HFF-Myc (cell line): ENCODE results near the gene SLC15A3.
A peak's percentile ranks its signal among the peaks of the same experiment; 100 is the strongest.

ENCODE experiments used
- DNase-seq: peaks from one replicate; pipeline ENCODE4 v3.0.0-alpha.2; 2011; ENCODE audit warnings: low read depth; ENCODE audit errors: extremely low read depth
- H3K4me3 ChIP-seq: replicated peaks from 2 replicates; pipeline ENCODE4 v1.5.1; 2011; ENCODE audit warnings: low read depth, mild to moderate bottlenecking, control low read depth, low read length
- TF ChIP-seq, protein P1 (sequence below): IDR thresholded peaks from 2 replicates; pipeline ENCODE4 v1.5.1; 2012; ENCODE audit warnings: mild to moderate bottlenecking, low read depth, low read length, control low read depth; ENCODE audit errors: missing control alignments

SLC15A3 gene

DNA sequence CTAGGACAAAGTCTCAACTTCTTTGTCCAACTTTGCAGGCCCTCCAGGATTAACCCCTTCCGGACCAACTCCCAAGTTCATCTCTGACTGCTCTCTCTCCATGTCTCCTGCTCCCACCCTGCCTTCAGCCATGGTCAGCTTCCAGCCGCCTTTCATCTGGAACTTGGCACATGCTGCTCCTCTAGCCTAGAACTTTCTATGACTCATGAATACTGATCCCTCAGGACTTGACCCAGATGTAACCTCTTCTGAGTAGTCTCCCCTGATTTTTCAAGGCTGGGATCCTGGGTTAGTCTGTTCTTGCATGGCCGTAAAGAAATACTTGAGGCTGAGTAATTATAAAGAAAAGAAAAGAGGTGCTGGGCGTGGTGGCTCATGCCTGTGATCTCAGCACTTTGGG is 5.2 kb upstream of the SLC15A3 start:
- H3K4me3 ChIP-seq, result no peak overlapping the region
- DNase-seq, result no peak
- TF ChIP-seq, protein P1, sequence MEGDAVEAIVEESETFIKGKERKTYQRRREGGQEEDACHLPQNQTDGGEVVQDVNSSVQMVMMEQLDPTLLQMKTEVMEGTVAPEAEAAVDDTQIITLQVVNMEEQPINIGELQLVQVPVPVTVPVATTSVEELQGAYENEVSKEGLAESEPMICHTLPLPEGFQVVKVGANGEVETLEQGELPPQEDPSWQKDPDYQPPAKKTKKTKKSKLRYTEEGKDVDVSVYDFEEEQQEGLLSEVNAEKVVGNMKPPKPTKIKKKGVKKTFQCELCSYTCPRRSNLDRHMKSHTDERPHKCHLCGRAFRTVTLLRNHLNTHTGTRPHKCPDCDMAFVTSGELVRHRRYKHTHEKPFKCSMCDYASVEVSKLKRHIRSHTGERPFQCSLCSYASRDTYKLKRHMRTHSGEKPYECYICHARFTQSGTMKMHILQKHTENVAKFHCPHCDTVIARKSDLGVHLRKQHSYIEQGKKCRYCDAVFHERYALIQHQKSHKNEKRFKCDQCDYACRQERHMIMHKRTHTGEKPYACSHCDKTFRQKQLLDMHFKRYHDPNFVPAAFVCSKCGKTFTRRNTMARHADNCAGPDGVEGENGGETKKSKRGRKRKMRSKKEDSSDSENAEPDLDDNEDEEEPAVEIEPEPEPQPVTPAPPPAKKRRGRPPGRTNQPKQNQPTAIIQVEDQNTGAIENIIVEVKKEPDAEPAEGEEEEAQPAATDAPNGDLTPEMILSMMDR, result no peak

DNA sequence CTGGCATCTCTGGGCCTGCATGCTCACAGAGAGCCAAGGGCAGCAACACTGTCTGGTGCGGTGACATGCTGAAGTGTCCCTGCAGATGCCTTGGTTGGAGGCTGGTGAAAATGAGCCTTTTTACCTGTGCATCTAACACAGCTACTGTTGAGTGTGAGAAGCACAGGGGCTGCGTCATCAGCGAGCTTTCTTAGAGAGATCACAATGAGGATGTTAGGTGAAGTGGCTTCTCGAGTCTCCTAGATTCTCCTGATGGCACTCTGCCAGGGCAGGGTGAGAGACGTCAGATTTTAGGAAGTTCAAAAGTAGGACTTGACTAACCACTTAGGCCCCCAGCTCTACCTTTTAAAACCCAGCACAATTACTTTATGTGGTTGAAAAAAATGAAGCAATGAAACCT is 3.6 kb upstream of the SLC15A3 start:
- no peak overlapping the region for H3K4me3 ChIP-seq
- DNase-seq, result no peak
- TF ChIP-seq, protein P1, result no peak

DNA sequence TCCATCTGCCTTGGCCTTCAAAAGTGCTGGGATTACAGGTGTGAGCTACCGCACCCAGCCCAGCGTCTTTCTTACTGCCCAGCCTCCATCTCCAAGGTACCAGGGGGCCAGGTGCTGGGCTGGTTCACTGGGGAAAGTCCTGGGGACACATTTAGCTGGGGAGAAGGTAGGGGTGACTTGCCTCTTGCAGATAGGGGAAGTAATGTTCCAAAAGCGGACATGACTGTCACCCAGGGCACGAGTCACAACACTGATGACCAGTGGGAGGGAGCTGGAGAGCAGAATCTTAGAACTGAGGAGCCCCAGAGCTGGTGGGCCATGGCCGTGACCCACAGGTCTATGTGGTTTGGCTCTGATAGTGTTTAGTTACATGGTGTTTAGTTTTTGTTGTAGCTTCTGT is 2.4 kb upstream of the SLC15A3 start:
- no peak for DNase-seq
- TF ChIP-seq, protein P1, result no peak
- H3K4me3 ChIP-seq, result no peak overlapping the region

DNA sequence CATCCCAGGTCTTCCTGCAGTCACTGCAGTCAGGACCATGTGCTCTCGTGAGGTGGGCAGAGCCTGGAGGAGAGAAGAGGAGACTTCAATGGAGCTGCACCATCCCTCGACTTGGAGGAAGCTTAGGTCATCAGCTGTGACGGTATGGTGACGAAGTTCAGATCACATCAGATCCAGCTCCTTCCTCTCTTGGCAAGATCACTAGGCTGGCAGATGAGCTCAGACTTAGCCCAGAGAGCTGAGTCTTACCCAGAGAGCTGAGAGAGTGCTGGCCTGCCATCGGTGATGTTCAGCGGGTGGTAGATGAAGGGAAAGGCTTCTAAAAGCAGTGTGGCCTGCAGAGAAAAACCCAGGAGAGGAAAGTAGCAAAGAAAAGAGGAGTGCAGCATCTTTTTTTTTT is 1.8 kb upstream of the SLC15A3 start:
- H3K4me3 ChIP-seq, result no peak overlapping the region
- DNase-seq, result no peak
- TF ChIP-seq, protein P1, result no peak

DNA sequence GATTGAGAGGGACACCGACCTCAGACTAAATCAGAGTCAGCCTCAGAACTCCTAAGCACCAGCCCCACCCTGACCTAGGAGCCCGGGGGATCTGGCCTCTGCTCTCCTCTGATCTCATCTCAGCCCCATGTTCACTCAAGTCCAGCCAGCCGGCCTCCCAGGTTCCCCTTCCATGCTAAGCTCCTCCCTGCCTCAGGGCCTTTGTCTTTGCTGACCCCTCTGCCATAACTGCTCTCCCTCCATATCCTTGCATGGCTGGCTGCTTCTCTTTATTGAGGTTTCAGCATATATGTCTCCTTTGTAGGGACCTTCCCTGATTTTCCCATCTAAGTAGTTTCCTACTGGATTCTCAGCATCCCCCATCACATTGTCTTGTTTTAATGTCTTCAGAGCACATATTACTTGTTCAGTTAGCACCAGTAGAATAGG is 780 bp upstream of the SLC15A3 start:
- TF ChIP-seq, protein P1, result no peak
- no peak for DNase-seq
- no peak overlapping the region for H3K4me3 ChIP-seq

DNA sequence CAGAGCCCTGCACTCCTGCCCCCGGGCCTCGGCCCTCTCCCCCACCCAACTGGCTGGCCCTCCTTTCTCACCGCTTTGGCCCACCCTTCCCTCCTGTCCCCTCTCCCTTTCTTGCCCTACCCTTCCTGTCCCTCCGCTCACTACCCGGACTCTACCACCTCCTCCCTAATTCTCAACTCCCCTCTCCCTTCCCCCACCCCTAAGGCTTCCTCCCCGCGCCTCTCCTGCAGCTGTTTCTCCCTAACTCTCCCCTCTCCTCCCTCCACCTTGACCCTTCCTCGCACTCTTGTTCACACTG is 421 bp downstream of the SLC15A3 start:
- TF ChIP-seq, protein P1, result no peak
- no peak for DNase-seq
- peak overlapping the region; percentile 16; the same call in 1 of the 2 replicates for H3K4me3 ChIP-seq

DNA sequence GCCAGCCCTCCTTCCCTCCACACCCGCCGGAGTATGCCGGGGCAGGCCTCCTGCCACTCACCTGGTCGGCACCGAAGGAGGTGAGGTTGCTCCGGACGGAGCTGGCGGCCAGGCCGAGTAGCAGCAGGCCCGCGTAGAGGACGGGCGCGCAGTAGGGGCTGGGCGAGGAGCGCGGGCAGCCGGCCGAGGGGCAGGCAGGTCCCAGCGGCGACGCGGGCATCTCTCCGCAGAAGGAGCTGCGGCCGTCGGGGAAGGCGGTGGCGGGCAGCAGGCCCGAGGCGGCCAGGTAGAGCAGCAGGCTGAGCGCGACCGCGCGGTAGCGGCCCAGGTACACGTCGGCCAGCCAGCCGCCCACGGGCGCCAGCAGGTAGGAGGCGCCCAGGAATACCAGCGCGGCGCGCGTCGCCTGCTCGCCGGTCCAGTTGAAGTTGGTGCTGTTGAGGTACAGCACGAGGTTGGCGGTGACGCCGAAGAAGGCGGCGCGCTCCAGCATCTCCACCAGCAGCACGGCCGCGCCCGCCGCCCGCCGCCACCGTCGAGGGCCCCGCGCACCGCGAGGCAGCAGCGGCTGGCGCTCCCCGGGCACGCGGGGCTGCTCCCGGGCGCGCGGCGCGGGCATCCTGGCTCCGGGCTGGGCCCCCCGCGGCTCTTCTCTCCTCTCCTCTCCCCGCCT is 907 bp downstream of the SLC15A3 start:
- no peak for DNase-seq
- TF ChIP-seq, protein P1, result no peak
- H3K4me3 ChIP-seq, result no peak overlapping the region
